A549 (cell line): Measurements from ENCODE around the gene MAN1A2. TPM values are rescaled to one million over a fixed set of nuclear protein-coding genes. Genes with fewer than 3 reads are reported as not detected.

ENCODE experiments used
- ATAC-seq, 2 experiments: fragments of 200-7000 bp in 1 of 2; fragments of >200 bp in 1 of 2; cut with Nextera tagmentation in 1 of 2; cut with Tn5 transposase in 1 of 2; 3 replicates each; pipeline versions ENCODE4 v1.8.0 to v1.9.1; 2018 to 2020; ENCODE audit warnings: mild to moderate bottlenecking in 1 of 2, moderate library complexity in 1 of 2
- CTCF ChIA-PET: fragments of 300-600 bp; sonication (Branson Sonifier 250); formaldehyde crosslinking; extraction: SDS; loops from one replicate; lab custom pipeline; 2021; ENCODE audit warnings: antibody characterized with exemption, inconsistent platforms; lab: Yijun Ruan, JAX
- POLR2A ChIA-PET: fragments of 350-600 bp; formaldehyde crosslinking; extraction: SDS; loops from one replicate; lab custom pipeline; 2021; ENCODE audit warnings: antibody characterized with exemption, inconsistent platforms; lab: Yijun Ruan, JAX
- DNase-seq, 2 experiments: peaks; one replicate each; pipeline versions ENCODE4 v3.0.0 to v3.0.0-alpha.2; 2011 to 2016; ENCODE audit warnings: low read depth in 1 of 2, low spot score in 1 of 2
- FAIRE-seq: peaks from 2 replicates; lab custom pipeline; 2011; peaks lifted over from hg19 to GRCh38; lab: Jason Lieb, UNC
- H3K27ac ChIP-seq, 2 experiments: fragments of >200 bp; sonication (Bioruptor Twin); formaldehyde crosslinking; 3 replicates each; pipeline ENCODE4 v1.5.1; 2016 to 2017
- H3K4me1 ChIP-seq: fragments of >200 bp; sonication (Bioruptor Twin); formaldehyde crosslinking; 3 replicates; pipeline ENCODE4 v1.6.1; 2016
- H3K4me2 ChIP-seq: fragments of >200 bp; sonication (Bioruptor Twin); formaldehyde crosslinking; 3 replicates; pipeline ENCODE4 v1.6.1; 2016
- H3K4me3 ChIP-seq: fragments of >200 bp; sonication (Bioruptor Twin); formaldehyde crosslinking; 3 replicates; pipeline ENCODE4 v1.5.1; 2016
- H3K9me3 ChIP-seq: fragments of >200 bp; sonication (Bioruptor Twin); formaldehyde crosslinking; 3 replicates; pipeline ENCODE4 v1.6.1; 2016
- CBX8 ChIP-seq: fragments of 200-600 bp; sonication (generic); IDR thresholded peaks from 2 replicates; pipeline ENCODE4 v1.6.1; 2016
- CEBPB ChIP-seq, 2 experiments: fragments of >200 bp in 1 of 2; sonication (Bioruptor Twin) in 1 of 2; formaldehyde crosslinking in 1 of 2; IDR thresholded peaks; 2 replicates each; pipeline ENCODE4 v1.6.1; 2012 to 2016
- EHMT2 ChIP-seq: fragments of 200-600 bp; sonication (generic); IDR thresholded peaks from 2 replicates; pipeline ENCODE4 v1.6.1; 2016; ENCODE audit warnings: antibody characterized with exemption, low read depth, mild to moderate bottlenecking, moderate library complexity
- EP300 ChIP-seq, 2 experiments: fragments of >200 bp; sonication (Bioruptor Twin); formaldehyde crosslinking; IDR thresholded peaks; 2 replicates in 1 of 2; 3 replicates in 1 of 2; pipeline ENCODE4 v1.6.1; 2016 to 2017
- FOSL2 ChIP-seq, 2 experiments: fragments of 450-650 bp in 1 of 2; fragments of >200 bp in 1 of 2; sonication (Bioruptor Twin) in 1 of 2; formaldehyde crosslinking; IDR thresholded peaks; 2 replicates each; pipeline versions ENCODE4 v1.5.0 to v1.6.1; 2016 to 2020; ENCODE audit warnings: mild to moderate bottlenecking in 1 of 2, moderate library complexity in 1 of 2
- HEYL ChIP-seq: fragments of 250-450 bp; sonication (Bioruptor Pico); IDR thresholded peaks from 2 replicates; pipeline ENCODE4 v1.8.0; 2021; ENCODE audit warnings: mild to moderate bottlenecking, moderate library complexity
- HMGXB4 ChIP-seq: fragments of 250-450 bp; sonication (Bioruptor Pico); IDR thresholded peaks from 2 replicates; pipeline ENCODE4 v1.5.0; 2021; ENCODE audit warnings: mild to moderate bottlenecking, moderate library complexity, borderline replicate concordance
- HOXB13 ChIP-seq: fragments of 250-450 bp; sonication (Bioruptor Pico); IDR thresholded peaks from 2 replicates; pipeline ENCODE4 v1.5.0; 2020; ENCODE audit warnings: low read depth, mild to moderate bottlenecking, moderate library complexity
- HOXB5 ChIP-seq: fragments of 250-450 bp; sonication (Bioruptor Pico); IDR thresholded peaks from 2 replicates; pipeline ENCODE4 v1.5.0; 2020; ENCODE audit warnings: mild to moderate bottlenecking, moderate library complexity
- JUN ChIP-seq, 2 experiments: fragments of >200 bp; sonication (Bioruptor Twin); formaldehyde crosslinking; IDR thresholded peaks; 2 replicates in 1 of 2; 3 replicates in 1 of 2; pipeline ENCODE4 v1.6.1; 2016 to 2017
- KDM5A ChIP-seq: fragments of 200-600 bp; sonication (generic); IDR thresholded peaks from 2 replicates; pipeline ENCODE4 v1.6.1; 2016; ENCODE audit warnings: antibody characterized with exemption, mild to moderate bottlenecking
- MAFK ChIP-seq: fragments of 450-650 bp; IDR thresholded peaks from 2 replicates; pipeline ENCODE4 v1.6.1; 2014; ENCODE audit not compliant: partially characterized antibody
- MAX ChIP-seq: IDR thresholded peaks from 2 replicates; pipeline ENCODE4 v1.6.1; 2012
- MAZ ChIP-seq: fragments of 150-350 bp; IDR thresholded peaks from 2 replicates; pipeline ENCODE4 v1.6.1; 2014; ENCODE audit warnings: antibody characterized with exemption, low read depth, low read length, borderline replicate concordance
- MYC ChIP-seq: IDR thresholded peaks from 2 replicates; pipeline ENCODE4 v1.6.1; 2012; ENCODE audit warnings: mild to moderate bottlenecking, inconsistent platforms, low read length, improper control_type of control experiment, borderline replicate concordance
- NPAS2 ChIP-seq: fragments of 250-450 bp; sonication (Bioruptor Pico); IDR thresholded peaks from 2 replicates; pipeline ENCODE4 v1.8.0; 2022; ENCODE audit warnings: mild to moderate bottlenecking, moderate library complexity, borderline replicate concordance
- PBX3 ChIP-seq: IDR thresholded peaks from 2 replicates; pipeline ENCODE4 v1.6.1; 2012
- PHF8 ChIP-seq: fragments of 200-600 bp; sonication (generic); IDR thresholded peaks from 2 replicates; pipeline ENCODE4 v1.6.1; 2016; ENCODE audit warnings: low read depth, mild to moderate bottlenecking, antibody characterized with exemption, moderate library complexity, borderline replicate concordance
- POLR2A ChIP-seq: IDR thresholded peaks from 2 replicates; pipeline ENCODE4 v1.6.1; 2012; ENCODE audit warnings: mild to moderate bottlenecking, low read length
- RCOR1 ChIP-seq: fragments of 150-350 bp; IDR thresholded peaks from 2 replicates; pipeline ENCODE4 v1.6.1; 2014; ENCODE audit warnings: antibody characterized with exemption, low read length, low read depth
- REST ChIP-seq: fragments of 200-600 bp; sonication (generic); IDR thresholded peaks from 2 replicates; pipeline ENCODE4 v1.6.1; 2016; ENCODE audit warnings: antibody characterized with exemption, mild to moderate bottlenecking, moderate library complexity
- RFX5 ChIP-seq: fragments of 450-650 bp; IDR thresholded peaks from 2 replicates; pipeline ENCODE4 v1.7.1; 2014; ENCODE audit warnings: antibody characterized with exemption, mild to moderate bottlenecking, moderate library complexity
- TFCP2L1 ChIP-seq: fragments of 250-450 bp; sonication (Bioruptor Pico); IDR thresholded peaks from 2 replicates; pipeline ENCODE4 v1.5.0; 2021; ENCODE audit warnings: mild to moderate bottlenecking
- TP53 ChIP-seq: fragments of 250-450 bp; sonication (Bioruptor Pico); IDR thresholded peaks from 2 replicates; pipeline ENCODE4 v1.5.0; 2021; ENCODE audit warnings: mild to moderate bottlenecking, moderate library complexity
- USF2 ChIP-seq: fragments of 450-650 bp; IDR thresholded peaks from 2 replicates; pipeline ENCODE4 v1.6.1; 2014; ENCODE audit warnings: antibody characterized with exemption
- ZC3H11A ChIP-seq: fragments of 450-650 bp; IDR thresholded peaks from 2 replicates; pipeline ENCODE4 v1.6.1; 2014; ENCODE audit warnings: antibody characterized with exemption, mild to moderate bottlenecking
- ZFP36 ChIP-seq: fragments of 450-650 bp; IDR thresholded peaks from 2 replicates; pipeline ENCODE4 v1.6.1; 2014; ENCODE audit warnings: borderline replicate concordance; ENCODE audit not compliant: partially characterized antibody
- ZSCAN20 ChIP-seq: fragments of 250-450 bp; sonication (Bioruptor Pico); IDR thresholded peaks from 2 replicates; pipeline ENCODE4 v1.8.0; 2022; ENCODE audit warnings: mild to moderate bottlenecking, moderate library complexity
- WGBS: methylation state at CpG from one replicate; pipeline ENCODE4 v1.1.6; 2017; ENCODE audit errors: missing lambda C conversion rate; 5-methylcytosine and 5-hydroxymethylcytosine counted together
- polyA plus RNA-seq, 4 experiments: library from polyadenylated mRNA; depleted of rRNA in 3 of 4; stranded (reverse); fragments of >200 nt; fragmentation: RNase III in 1 of 4; extraction: RNeasy Plus Mini Kit Qiagen cat#74134 plus additional on column Dnase treatment in 1 of 4; gene quantifications; 2 replicates in 3 of 4; 3 replicates in 1 of 4; pipeline ENCODE4 v1.2.3, GENCODE V29; 2011 to 2017

The MAN1A2 gene
- polyA plus RNA-seq, 2 of the 4 experiments (the other 2 are of a cell fraction), result 10.2 to 18.7 TPM

- Histone ChIP-seq H3K9me3 (no peaks in the 10 kb centered on the region), H3K4me2 (no peak overlapping the region), H3K4me3 (no peak overlapping the region), H3K4me1 (no peaks in the 10 kb centered on the region), H3K27ac (no peak overlapping the region)
- WGBS, result no CpG with 5 or more reads among the region's 3 CpGs
- FAIRE-seq, result no peak
- TF ChIP-seq TFCP2L1 (CRISPR knock-in tag), result no peak
- no peak for TF ChIP-seq MAZ
- TF ChIP-seq PBX3, result no peak
- TF ChIP-seq HOXB13, result no peak
- no peak for TF ChIP-seq ZC3H11A
- TF ChIP-seq PHF8, result no peak
- TF ChIP-seq RFX5, result no peak
- TF ChIP-seq MAFK, result no peak
- TF ChIP-seq JUN (IDR thresholded peaks at IDR 0.05), result no peak
- TF ChIP-seq NPAS2, result no peak
- no peak for TF ChIP-seq REST
- no peak for TF ChIP-seq MAX
- TF ChIP-seq MYC, result no peak
- no peak for TF ChIP-seq EP300 (IDR thresholded peaks at IDR 0.05)
- TF ChIP-seq POLR2A, result no peak
- TF ChIP-seq HEYL, result no peak
- TF ChIP-seq USF2, result no peak
- TF ChIP-seq ZSCAN20 (CRISPR knock-in tag), result no peak
- no peak for TF ChIP-seq KDM5A
- CTCF ChIA-PET, result interaction anchor here (1.0 to 1.1 kb wide), 2 partner anchors 12 to 320 kb away, joined by 3 read pairs; no protein-coding TSS in a partner anchor
- POLR2A ChIA-PET, result no interaction called here
- ATAC-seq, result no peak
- DNase-seq, result no peak
Observed at GRCh38 chr1:117576236-117576635, 209.0 kb downstream of the MAN1A2 start.

GRCh38 chr1:117577191-117577885 lies 210.1 kb downstream of the MAN1A2 start:
- no peak for ATAC-seq
- no peaks in the 10 kb centered on the region for H3K9me3 ChIP-seq
- H3K4me3 ChIP-seq, result no peak overlapping the region
- TF ChIP-seq FOSL2 (IDR thresholded peaks at IDR 0.05), result no peak
- TF ChIP-seq FOSL2 (CRISPR knock-in tag; IDR thresholded peaks at IDR 0.05), result no peak
- no peak for TF ChIP-seq HOXB5 (CRISPR knock-in tag)
- no peak for TF ChIP-seq EHMT2
- no peak for TF ChIP-seq ZSCAN20 (CRISPR knock-in tag)
- TF ChIP-seq TP53 (CRISPR knock-in tag), result no peak
- TF ChIP-seq KDM5A, result no peak
- no peak for TF ChIP-seq RCOR1
- no peak for TF ChIP-seq ZFP36
- TF ChIP-seq MAZ, result no peak
- no peak for TF ChIP-seq CEBPB (IDR thresholded peaks at IDR 0.05)
- TF ChIP-seq HMGXB4, result no peak
- TF ChIP-seq JUN (IDR thresholded peaks at IDR 0.05), result no peak
- TF ChIP-seq MAX, result no peak
- TF ChIP-seq CBX8, result no peak
- TF ChIP-seq, all 56 proteins: peak for 0
- ChIA-PET CTCF (no interaction called here), POLR2A (no interaction called here)
- 80% methylated on average over 1 of the region's 2 CpGs for WGBS
- no peak for DNase-seq
- no peak overlapping the region for H3K27ac ChIP-seq
- H3K4me2 ChIP-seq, result no peak overlapping the region
- FAIRE-seq, result no peak
- no peaks in the 10 kb centered on the region for H3K4me1 ChIP-seq
